GM10248 (cell line): ENCODE data around the gene RNF215.

ENCODE experiments used
- CTCF ChIA-PET: fragments of 300-600 bp; sonication (Branson Sonifier 250); formaldehyde crosslinking; extraction: SDS; loops from one replicate; lab custom pipeline; 2021; ENCODE audit warnings: antibody characterized with exemption; lab: Yijun Ruan, JAX
- POLR2A ChIA-PET: fragments of 350-650 bp; sonication (Branson Sonifier 250); formaldehyde crosslinking; extraction: SDS; loops from one replicate; lab custom pipeline; 2020; ENCODE audit warnings: antibody characterized with exemption; lab: Yijun Ruan, JAX
- DNase-seq: peaks from one replicate; pipeline ENCODE4 v3.0.0; 2012; ENCODE audit errors: extremely low spot score
- TF ChIP-seq, protein P1 (sequence below): IDR thresholded peaks from 2 replicates; pipeline ENCODE4 v1.5.1; 2012; ENCODE audit warnings: mild to moderate bottlenecking, low read depth; ENCODE audit errors: extremely low read depth, missing control alignments, control extremely low read depth

The RNF215 gene

GRCh38 chr22:30416403-30416802 lies 29.2 kb upstream of the RNF215 start:
- DNase-seq: no peak
- CTCF ChIA-PET: interaction anchor here (6.9 kb wide), 1 partner anchor 25 kb away, joined by 33 read pairs; no protein-coding TSS in a partner anchor
- TF ChIP-seq, protein P1, sequence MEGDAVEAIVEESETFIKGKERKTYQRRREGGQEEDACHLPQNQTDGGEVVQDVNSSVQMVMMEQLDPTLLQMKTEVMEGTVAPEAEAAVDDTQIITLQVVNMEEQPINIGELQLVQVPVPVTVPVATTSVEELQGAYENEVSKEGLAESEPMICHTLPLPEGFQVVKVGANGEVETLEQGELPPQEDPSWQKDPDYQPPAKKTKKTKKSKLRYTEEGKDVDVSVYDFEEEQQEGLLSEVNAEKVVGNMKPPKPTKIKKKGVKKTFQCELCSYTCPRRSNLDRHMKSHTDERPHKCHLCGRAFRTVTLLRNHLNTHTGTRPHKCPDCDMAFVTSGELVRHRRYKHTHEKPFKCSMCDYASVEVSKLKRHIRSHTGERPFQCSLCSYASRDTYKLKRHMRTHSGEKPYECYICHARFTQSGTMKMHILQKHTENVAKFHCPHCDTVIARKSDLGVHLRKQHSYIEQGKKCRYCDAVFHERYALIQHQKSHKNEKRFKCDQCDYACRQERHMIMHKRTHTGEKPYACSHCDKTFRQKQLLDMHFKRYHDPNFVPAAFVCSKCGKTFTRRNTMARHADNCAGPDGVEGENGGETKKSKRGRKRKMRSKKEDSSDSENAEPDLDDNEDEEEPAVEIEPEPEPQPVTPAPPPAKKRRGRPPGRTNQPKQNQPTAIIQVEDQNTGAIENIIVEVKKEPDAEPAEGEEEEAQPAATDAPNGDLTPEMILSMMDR: no peak
- POLR2A ChIA-PET: no interaction called here

GRCh38 chr22:30414525-30415047 lies 27.4 kb upstream of the RNF215 start:
- DNase-seq: no peak
- TF ChIP-seq, protein P1: no peak
- CTCF ChIA-PET: interaction anchor here (1.2 to 6.9 kb wide), 5 partner anchors 9 to 27 kb away, joined by 3 to 33 read pairs (median 15); partner anchors contain the start of genes MTFP1 and RNF215
- POLR2A ChIA-PET: interaction anchor here (1.1 kb wide), 1 partner anchor 9 kb away, joined by 3 read pairs; no protein-coding TSS in a partner anchor

GRCh38 chr22:30413745-30414524 lies 26.7 kb upstream of the RNF215 start:
- CTCF ChIA-PET: interaction anchor here (1.2 to 6.9 kb wide), 7 partner anchors 10 to 126 kb away, joined by 3 to 33 read pairs (median 13); partner anchors contain the start of genes MTFP1 and RNF215

GRCh38 chr22:30413001-30413400 lies 25.8 kb upstream of the RNF215 start:
- CTCF ChIA-PET: interaction anchor here (1.3 to 6.9 kb wide), 8 partner anchors 11 to 125 kb away, joined by 3 to 33 read pairs (median 9); partner anchors contain the start of genes MTFP1, RNF215 and SEC14L2
- POLR2A ChIA-PET: interaction anchor here (0.7 to 1.1 kb wide), 2 partner anchors 30 to 516 kb away, joined by 4 to 5 read pairs; no protein-coding TSS in a partner anchor
- no peak for DNase-seq
- TF ChIP-seq, protein P1: no peak

More at GRCh38 chr22:30413745-30414524, 26.7 kb upstream of the RNF215 start:
- TF ChIP-seq, protein P1: no peak
- POLR2A ChIA-PET: interaction anchor here (1.1 kb wide), 2 partner anchors 10 to 31 kb away, joined by 3 to 5 read pairs; no protein-coding TSS in a partner anchor
- DNase-seq: no peak

GRCh38 chr22:30411780-30412179 lies 24.6 kb upstream of the RNF215 start:
- CTCF ChIA-PET: interaction anchor here (0.9 to 6.9 kb wide), 9 partner anchors 9 to 344 kb away, joined by 3 to 33 read pairs (median 5); partner anchors contain the start of genes MTFP1, RNF215 and SEC14L2
- no peak for DNase-seq
- POLR2A ChIA-PET: interaction anchor here (0.9 kb wide), 1 partner anchor 15 kb away, joined by 3 read pairs; no protein-coding TSS in a partner anchor
- TF ChIP-seq, protein P1: no peak
